ENCODE measurements around the gene ERC1.

DNA sequence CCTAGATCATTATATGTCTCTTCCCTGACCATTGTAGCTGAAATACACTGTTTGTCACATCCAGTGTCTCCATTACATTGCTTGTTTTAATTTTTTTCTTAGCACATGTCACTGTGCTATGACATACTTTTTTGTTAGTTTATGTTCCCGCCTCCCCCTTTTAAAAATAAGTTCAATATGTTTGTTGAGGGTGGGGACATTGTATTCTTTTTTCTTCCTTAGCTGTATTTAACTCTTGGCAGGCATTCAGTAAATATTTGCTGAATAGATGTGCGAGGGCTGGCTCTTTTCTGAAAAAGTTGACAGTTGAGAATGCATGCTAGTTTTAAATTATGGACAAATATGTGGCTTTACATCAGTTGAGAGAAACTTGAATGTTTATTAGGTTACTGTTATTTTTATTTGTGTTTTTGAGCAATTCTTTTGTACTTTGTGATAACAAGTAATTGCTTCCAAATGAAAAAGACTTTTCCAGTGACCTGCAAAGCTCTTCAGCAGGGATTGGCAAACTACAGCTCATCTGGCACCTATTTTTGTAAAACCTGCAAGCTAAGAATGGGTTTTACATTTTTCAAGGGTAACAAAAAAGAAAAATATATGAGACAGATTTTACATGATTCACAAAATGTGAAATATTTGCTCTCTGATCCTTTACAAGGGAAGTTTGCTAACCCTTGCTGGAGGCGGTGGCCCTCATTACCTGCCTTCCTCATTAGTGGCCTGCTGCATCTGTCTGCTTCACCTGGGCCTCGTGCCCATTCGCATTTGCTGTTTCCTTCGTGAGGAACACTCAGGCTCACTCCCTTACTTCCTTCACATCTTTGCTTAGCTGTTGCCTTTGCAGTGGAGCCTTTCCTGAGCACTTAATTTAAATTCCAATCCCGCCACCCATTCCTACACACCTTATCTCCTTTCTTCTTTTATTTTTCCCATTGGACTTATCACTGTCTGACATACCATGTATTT is 229.4 kb downstream of the ERC1 start:
- TF ChIP-seq POLR2AphosphoS5 (IDR thresholded peaks at IDR 0.05; ENCODE audit: borderline replicate concordance, low read depth, low read length) = no peak
- TF ChIP-seq EZH2 (IDR thresholded peaks at IDR 0.05) = no peak
